B cell (primary cell): ENCODE data around the gene DEAF1. TPM values are rescaled to one million over a fixed set of nuclear protein-coding genes. Genes with fewer than 3 reads are reported as not detected.
A peak's percentile ranks its signal among the peaks of the same experiment; 100 is the strongest.

Experiments used
- ATAC-seq: fragments of 200-7000 bp; cut with Tn5 transposase; one replicate; pipeline ENCODE4 v1.10.0; 2021; ENCODE audit warnings: low read depth, mild to moderate bottlenecking, moderate number of reproducible peaks, moderate library complexity
- CTCF ChIA-PET: fragments of 350-600 bp; sonication (Branson Sonifier 250); formaldehyde crosslinking; loops from one replicate; lab custom pipeline; 2021; ENCODE audit warnings: antibody characterized with exemption, inconsistent platforms; lab: Charles Lee
- POLR2A ChIA-PET: fragments of 350-600 bp; sonication (Branson Sonifier 250); formaldehyde crosslinking; loops from one replicate; lab custom pipeline; 2021; ENCODE audit warnings: antibody characterized with exemption; lab: Charles Lee
- DNase-seq: peaks from one replicate; pipeline ENCODE4 v3.0.0; 2013
- H2AFZ ChIP-seq: 2 replicates; pipeline ENCODE4 v1.6.1; 2012; ENCODE audit warnings: mild to moderate bottlenecking, low read depth, low read length; ENCODE audit not compliant: insufficient read depth, poor library complexity, severe bottlenecking
- H3K27ac ChIP-seq, 2 donors: 1 replicate in 1 of 2; 2 replicates in 1 of 2; pipeline ENCODE4 v1.5.1; 2012 to 2013; ENCODE audit warnings: low read length in 2 of 2, mild to moderate bottlenecking in 2 of 2, moderate library complexity in 1 of 2
- H3K27me3 ChIP-seq, 4 experiments: fragments of 200-600 bp in 1 of 4; sonication (generic) in 1 of 4; replicated peaks in 1 of 4; 1 replicate in 2 of 4; 2 replicates in 2 of 4; pipeline versions ENCODE4 v1.6.1 to v1.7.0; 2013 to 2016; ENCODE audit warnings: low read length in 3 of 4, mild to moderate bottlenecking in 2 of 4, mixed read lengths in 1 of 4, moderate library complexity in 1 of 4; ENCODE audit not compliant: insufficient read depth in 4 of 4, control insufficient read depth in 3 of 4; ENCODE audit errors: control extremely low read depth in 1 of 4
- H3K36me3 ChIP-seq, 2 experiments: replicated peaks in 1 of 2; 1 replicate in 1 of 2; 2 replicates in 1 of 2; pipeline versions ENCODE4 v1.6.1 to v1.7.1; 2013; ENCODE audit warnings: low read length in 1 of 2; ENCODE audit not compliant: insufficient read depth in 2 of 2, control insufficient read depth in 1 of 2; ENCODE audit errors: control extremely low read depth in 1 of 2, extremely low read depth in 1 of 2
- H3K4me1 ChIP-seq, 2 donors: fragments of 200-600 bp in 1 of 2; sonication (generic) in 1 of 2; 1 replicate in 1 of 2; 2 replicates in 1 of 2; pipeline versions ENCODE4 v1.5.1 to v1.6.1; 2013 to 2017; ENCODE audit warnings: low read length in 2 of 2; ENCODE audit not compliant: control insufficient read depth in 2 of 2, insufficient read depth in 2 of 2
- H3K4me2 ChIP-seq: replicated peaks from 2 replicates; pipeline ENCODE3; 2012; ENCODE audit warnings: mild to moderate bottlenecking, low read depth, low read length; ENCODE audit not compliant: poor library complexity, severe bottlenecking
- H3K4me3 ChIP-seq, 5 experiments: fragments of 200-600 bp in 1 of 5; sonication (generic) in 1 of 5; 1 replicate in 3 of 5; 2 replicates in 2 of 5; pipeline versions ENCODE4 v1.5.1 to v1.7.0; 2011 to 2016; ENCODE audit warnings: low read length in 4 of 5, mild to moderate bottlenecking in 4 of 5, low read depth in 2 of 5, control low read depth in 1 of 5, moderate library complexity in 1 of 5; ENCODE audit not compliant: insufficient read depth in 1 of 5; ENCODE audit errors: control extremely low read depth in 1 of 5, extremely low read depth in 1 of 5
- H3K79me2 ChIP-seq: fragments of 200-600 bp; sonication (generic); one replicate; pipeline ENCODE4 v1.6.0; 2016; ENCODE audit warnings: low read length; ENCODE audit not compliant: control insufficient read depth, insufficient read depth
- H3K9ac ChIP-seq: fragments of 200-600 bp; sonication (generic); 2 replicates; pipeline ENCODE4 v1.6.1; 2017; ENCODE audit warnings: mild to moderate bottlenecking, low read length, moderate library complexity
- H3K9me3 ChIP-seq, 3 donors: one replicate each; pipeline versions ENCODE4 v1.6.1 to v1.7.1; 2013; ENCODE audit warnings: low read length in 2 of 3; ENCODE audit not compliant: control insufficient read depth in 2 of 3, insufficient read depth in 1 of 3; ENCODE audit errors: control extremely low read depth in 1 of 3
- H4K20me1 ChIP-seq: 2 replicates; pipeline ENCODE4 v1.6.0; 2012; ENCODE audit warnings: mild to moderate bottlenecking, low read length; ENCODE audit not compliant: insufficient read depth, control insufficient read depth, poor library complexity, severe bottlenecking
- H3K27ac Mint-ChIP-seq: one replicate; pipeline ENCODE4 v1.8.0; 2021; ENCODE audit warnings: mixed read lengths
- H3K27me3 Mint-ChIP-seq: one replicate; pipeline ENCODE4 v1.8.0; 2021; ENCODE audit warnings: mixed read lengths
- H3K4me1 Mint-ChIP-seq: one replicate; pipeline ENCODE4 v1.8.0; 2021; ENCODE audit warnings: mixed read lengths
- H3K4me3 Mint-ChIP-seq: one replicate; pipeline ENCODE4 v1.8.0; 2021; ENCODE audit warnings: mixed read lengths
- H3K9me3 Mint-ChIP-seq: one replicate; pipeline ENCODE4 v1.8.0; 2022; ENCODE audit warnings: mixed read lengths; ENCODE audit not compliant: insufficient read depth
- CTCF ChIP-seq: fragments of 200-600 bp; IDR thresholded peaks from one replicate; pipeline ENCODE4 v1.8.0; 2022; ENCODE audit warnings: antibody characterized with exemption, mild to moderate bottlenecking
- EZH2 ChIP-seq: IDR thresholded peaks from 2 replicates; pipeline ENCODE4 v1.6.1; 2012; ENCODE audit warnings: borderline replicate concordance, low read depth, mild to moderate bottlenecking, moderate library complexity, low read length; ENCODE audit not compliant: insufficient read depth, poor library complexity, severe bottlenecking
- WGBS: methylation state at CpG from one replicate; pipeline ENCODE4 v1.1.5; 2013; ENCODE audit warnings: missing lambda C conversion rate; ENCODE audit not compliant: insufficient coverage; 5-methylcytosine and 5-hydroxymethylcytosine counted together
- intact Hi-C: fragments of 100-400 bp; cut with micrococcal nuclease; formaldehyde crosslinking; loops from one replicate; pipeline ENCODE4 v1.10.0; 2022
- polyA plus RNA-seq: library from polyadenylated mRNA; depleted of rRNA; stranded (reverse); fragments of >200 nt; gene quantifications from 2 replicates; pipeline ENCODE4 v1.2.3, GENCODE V29; 2012
- total RNA-seq, 2 donors: library from RNA; stranded (reverse); fragments of 120-200 nt in 1 of 2; gene quantifications; 1 replicate in 1 of 2; 2 replicates in 1 of 2; pipeline versions ENCODE4 v1.2.3 to v1.2.4, GENCODE V29; 2013 to 2022

Gene DEAF1
- total and polyA plus RNA-seq, 2 donors (not counting 1 experiment from before 2014, with no cell fraction given): 31.8 to 53.6 TPM

- Histone ChIP-seq H3K27me3 (peaks cover 0 to 34% (median 11%) of the 10 kb centered on the region in 4 experiments), H3K9ac (no peak within 1 kb of the TSS), H3K79me2 (no peaks in the 10 kb centered on the region), H3K27ac (no peak within 1 kb of the TSS), H3K4me1 (peaks cover 21 to 26% of the 10 kb centered on the region in 2 donors), H3K36me3 (no peaks in the 10 kb centered on the region), H3K4me3 (no peak within 1 kb of the TSS), H3K9me3 (peaks cover 0 to 8% (median 0%) of the 10 kb centered on the region in 3 donors), H4K20me1 (no peaks in the 10 kb centered on the region), H3K4me2 (no peak within 1 kb of the TSS), H2AFZ (no peak within 1 kb of the TSS)
- ChIA-PET POLR2A (interaction anchor here (0.9 kb wide), 1 partner anchor 9 kb away, joined by 3 read pairs; the partner anchor contains the start of gene IRF7), CTCF (no interaction called here)
- peak; percentile 14 for DNase-seq
- ATAC-seq: no peak
- H3K27me3 Mint-ChIP-seq: peaks cover 26% of the 10 kb centered on the region
- intact Hi-C loops: no loop called here
- 91% methylated on average over 32 of the region's 33 CpGs for WGBS
- no peaks in the 10 kb centered on the region for H3K9me3 Mint-ChIP-seq
- TF ChIP-seq EZH2 (no peak), CTCF (no peak)
- peaks cover 21% of the 10 kb centered on the region for H3K4me1 Mint-ChIP-seq
- H3K4me3 Mint-ChIP-seq: no peak within 1 kb of the TSS
- no peak within 1 kb of the TSS for H3K27ac Mint-ChIP-seq
Measured at GRCh38 chr11:624705-625635, 70.1 kb downstream of the DEAF1 start, which contains the start of gene CDHR5. CDHR5 (minus strand) TSS chr11:624955; CDS start chr11:624902, 53 bp downstream.
